ENCODE data around the gene SGSM1.
"Not testable (repeated sequence)": the region's sequence is repeated elsewhere in the genome, so short reads cannot be mapped to it uniquely, and the experiment has no call there.

The SGSM1 gene

GRCh38 chr22:24831687-24832086, 25.7 kb downstream of the SGSM1 start:
- H3K27ac ChIP-seq, result no peak overlapping the region
- DNase-seq (ENCODE audit: low read depth, low spot score), result no peak

GRCh38 chr22:24833881-24834495, 28.0 kb downstream of the SGSM1 start:
- no peak overlapping the region for H3K27ac ChIP-seq
- DNase-seq (ENCODE audit: low read depth, low spot score), result no peak

GRCh38 chr22:24834845-24835570, 29.0 kb downstream of the SGSM1 start:
- H3K27ac ChIP-seq, result no peak overlapping the region
- DNase-seq (ENCODE audit: low read depth, low spot score), result no peak

- no peak for DNase-seq (ENCODE audit: low read depth, low spot score)
- no peak overlapping the region for H3K27ac ChIP-seq
These were observed 30.3 kb downstream of the SGSM1 start for GRCh38 chr22:24836282-24836681.

GRCh38 chr22:24837517-24837916, 31.5 kb downstream of the SGSM1 start:
- not testable (repeated sequence) for H3K27ac ChIP-seq; DNase-seq (ENCODE audit: low read depth, low spot score)

- no peak overlapping the region for H3K27ac ChIP-seq
- no peak for DNase-seq (ENCODE audit: low read depth, low spot score)
These were observed 35.2 kb downstream of the SGSM1 start for GRCh38 chr22:24841261-24841660.

GRCh38 chr22:24843048-24843447, 37.0 kb downstream of the SGSM1 start:
- no peak for DNase-seq (ENCODE audit: low read depth, low spot score)
- H3K27ac ChIP-seq, result no peak overlapping the region

GRCh38 chr22:24845041-24845898, 39.3 kb downstream of the SGSM1 start:
- H3K27ac ChIP-seq, result no peak overlapping the region
- no peak for DNase-seq (ENCODE audit: low read depth, low spot score)

- DNase-seq (ENCODE audit: low read depth, low spot score), result no peak
- no peak overlapping the region for H3K27ac ChIP-seq
These were observed 41.5 kb downstream of the SGSM1 start for GRCh38 chr22:24847490-24847889.

- DNase-seq (ENCODE audit: low read depth, low spot score), result no peak
- H3K27ac ChIP-seq, result no peak overlapping the region
These were observed 42.7 kb downstream of the SGSM1 start for GRCh38 chr22:24848559-24849168.

GRCh38 chr22:24855794-24856193, 49.8 kb downstream of the SGSM1 start:
- no peak overlapping the region for H3K27ac ChIP-seq
- DNase-seq (ENCODE audit: low read depth, low spot score), result no peak

GRCh38 chr22:24857576-24857975, 51.6 kb downstream of the SGSM1 start:
- no peak overlapping the region for H3K27ac ChIP-seq
- DNase-seq (ENCODE audit: low read depth, low spot score), result no peak

GRCh38 chr22:24859587-24859986, 53.6 kb downstream of the SGSM1 start:
- no peak overlapping the region for H3K27ac ChIP-seq
- DNase-seq (ENCODE audit: low read depth, low spot score), result no peak

GRCh38 chr22:24865508-24865907, 59.5 kb downstream of the SGSM1 start:
- no peak for DNase-seq (ENCODE audit: low read depth, low spot score)
- H3K27ac ChIP-seq, result no peak overlapping the region

- H3K27ac ChIP-seq, result no peak overlapping the region
- DNase-seq (ENCODE audit: low read depth, low spot score), result no peak
These were observed 61.5 kb downstream of the SGSM1 start for GRCh38 chr22:24867323-24868022.

GRCh38 chr22:24868979-24869378, 63.0 kb downstream of the SGSM1 start:
- H3K27ac ChIP-seq, result no peak overlapping the region

GRCh38 chr22:24871611-24872205, 65.7 kb downstream of the SGSM1 start:
- DNase-seq (ENCODE audit: low read depth, low spot score), result no peak
- no peak overlapping the region for H3K27ac ChIP-seq

More at GRCh38 chr22:24868979-24869378, 63.0 kb downstream of the SGSM1 start:
- DNase-seq (ENCODE audit: low read depth, low spot score), result no peak

GRCh38 chr22:24873226-24873625, 67.2 kb downstream of the SGSM1 start:
- DNase-seq (ENCODE audit: low read depth, low spot score), result no peak

GRCh38 chr22:24875862-24876506, 70.0 kb downstream of the SGSM1 start:
- DNase-seq (ENCODE audit: low read depth, low spot score), result no peak
- no peak overlapping the region for H3K27ac ChIP-seq

More at GRCh38 chr22:24873226-24873625, 67.2 kb downstream of the SGSM1 start:
- no peak overlapping the region for H3K27ac ChIP-seq
